Urinary bladder (tissue), 4 donors: Measurements from ENCODE around the gene CLCN1. TPM values are rescaled to one million over a fixed set of nuclear protein-coding genes. Genes with fewer than 3 reads are reported as not detected.
A peak's percentile ranks its signal among the peaks of the same experiment; 100 is the strongest.

Source experiments
- DNase-seq: peaks from one replicate; pipeline ENCODE4 v3.0.0-alpha.2; 2015; ENCODE audit errors: extremely low spot score
- H3K27ac ChIP-seq: one replicate; pipeline ENCODE4 v1.5.1; 2013; ENCODE audit warnings: low read depth, mild to moderate bottlenecking, moderate library complexity
- H3K36me3 ChIP-seq: one replicate; pipeline ENCODE4 v1.6.1; 2013; ENCODE audit warnings: mild to moderate bottlenecking, moderate library complexity; ENCODE audit not compliant: insufficient read depth
- H3K4me1 ChIP-seq: one replicate; pipeline ENCODE4 v1.6.1; 2013; ENCODE audit warnings: mild to moderate bottlenecking, moderate library complexity; ENCODE audit not compliant: insufficient read depth
- H3K4me3 ChIP-seq: one replicate; pipeline ENCODE4 v1.5.1; 2013; ENCODE audit warnings: low read depth, low read length
- WGBS: extraction: QIAGEN DNeasy Blood & Tissue Kit; methylation state at CpG from one replicate; pipeline ENCODE4 v1.1.7; 2013; 5-methylcytosine and 5-hydroxymethylcytosine counted together
- polyA plus RNA-seq: library from polyadenylated mRNA; stranded (reverse); fragments of 200-250 nt; gene quantifications from one replicate; pipeline ENCODE4 v1.2.3, GENCODE V29; 2013
- total RNA-seq: library from RNA; depleted of rRNA; stranded (reverse); fragments of >200 nt; gene quantifications from one replicate; pipeline ENCODE4 v1.2.3, GENCODE V29; 2014
- donor health status: healthy with polysubstance abuse.
- donor health status: healthy.

CLCN1 gene
- total and polyA plus RNA-seq, 2 donors, result 0.05 to 0.16 TPM

DNA sequence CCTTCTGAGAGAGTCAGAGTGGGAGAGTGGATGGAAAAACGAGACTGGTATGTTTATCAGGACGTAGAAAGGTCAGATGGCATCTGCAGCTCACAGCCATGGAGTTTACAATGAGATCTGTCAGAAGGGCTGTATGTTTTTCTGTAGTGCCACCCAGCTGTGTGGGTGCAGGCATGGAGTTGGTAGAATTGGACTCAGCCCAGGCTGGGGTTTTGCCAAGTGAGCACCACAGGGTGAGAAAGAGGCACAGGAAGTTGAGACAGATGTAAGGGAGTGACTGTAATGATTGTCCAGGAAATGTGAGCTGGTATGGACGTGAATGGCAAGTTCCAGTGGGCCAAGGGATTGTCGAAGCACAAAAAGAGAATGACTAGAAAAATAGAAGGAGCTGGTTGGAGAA is 56.2 kb downstream of the CLCN1 start:
- no peaks in the 10 kb centered on the region for H3K4me1 ChIP-seq
- H3K36me3 ChIP-seq, result no peaks in the 10 kb centered on the region
- H3K27ac ChIP-seq, result no peak overlapping the region
- 54% methylated on average over 4 of the region's 4 CpGs for WGBS
- H3K4me3 ChIP-seq, result no peak overlapping the region
- DNase-seq, result no peak

DNA sequence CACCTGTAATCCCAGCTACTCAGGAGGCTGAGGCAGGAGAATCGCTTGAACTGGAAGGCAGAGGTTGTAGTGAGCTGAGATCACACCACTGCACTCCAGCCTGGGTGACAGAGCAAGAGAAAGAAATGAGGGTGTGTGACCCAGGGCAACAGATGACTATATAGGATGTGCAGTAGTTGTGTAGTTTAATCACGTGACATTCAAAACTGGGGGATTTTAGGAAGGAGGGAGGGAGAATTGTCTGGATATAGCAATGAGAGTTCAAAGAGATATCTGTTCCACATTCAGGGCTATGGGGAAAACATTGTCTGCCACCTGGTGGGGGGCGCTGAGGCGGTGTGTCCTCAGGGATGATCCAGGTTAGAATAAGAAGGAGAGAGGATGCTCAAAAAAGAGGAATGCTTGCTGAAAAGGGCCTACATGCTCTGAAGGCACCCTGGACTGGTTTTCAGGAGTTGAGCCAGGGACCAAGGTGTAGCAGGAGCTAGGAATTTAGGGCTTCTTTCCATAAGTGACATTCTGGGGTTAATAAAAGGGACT is 57.4 kb downstream of the CLCN1 start:
- no peak for DNase-seq
- WGBS, result 89% methylated on average over 4 of the region's 4 CpGs
- no peak overlapping the region for H3K27ac ChIP-seq
- H3K4me1 ChIP-seq, result no peaks in the 10 kb centered on the region
- H3K4me3 ChIP-seq, result no peak overlapping the region
- H3K36me3 ChIP-seq, result no peaks in the 10 kb centered on the region

DNA sequence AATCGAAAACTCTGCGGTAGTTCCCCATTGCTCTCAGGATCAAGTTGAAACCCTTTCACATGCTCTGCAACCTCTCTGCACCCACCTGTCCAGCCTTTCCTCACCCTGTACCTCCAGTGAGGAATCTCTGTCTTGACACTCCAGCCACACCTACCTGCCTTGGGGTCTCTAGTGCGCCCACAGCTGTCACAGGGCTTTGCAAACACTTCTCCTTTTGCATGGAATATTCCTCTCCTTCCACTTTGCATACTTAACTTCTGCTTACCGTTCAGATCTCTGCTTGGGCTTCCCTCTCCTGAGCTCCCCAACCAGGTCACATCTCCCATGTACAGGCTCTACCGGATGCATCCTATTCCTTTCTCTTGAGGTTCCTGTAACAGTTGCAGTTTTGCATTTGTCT is 58.6 kb downstream of the CLCN1 start:
- Histone ChIP-seq H3K4me1 (peaks cover 2% of the 10 kb centered on the region), H3K4me3 (no peak overlapping the region), H3K36me3 (no peaks in the 10 kb centered on the region), H3K27ac (no peak overlapping the region)
- no peak for DNase-seq
- 85% methylated on average over 5 of the region's 5 CpGs for WGBS

DNA sequence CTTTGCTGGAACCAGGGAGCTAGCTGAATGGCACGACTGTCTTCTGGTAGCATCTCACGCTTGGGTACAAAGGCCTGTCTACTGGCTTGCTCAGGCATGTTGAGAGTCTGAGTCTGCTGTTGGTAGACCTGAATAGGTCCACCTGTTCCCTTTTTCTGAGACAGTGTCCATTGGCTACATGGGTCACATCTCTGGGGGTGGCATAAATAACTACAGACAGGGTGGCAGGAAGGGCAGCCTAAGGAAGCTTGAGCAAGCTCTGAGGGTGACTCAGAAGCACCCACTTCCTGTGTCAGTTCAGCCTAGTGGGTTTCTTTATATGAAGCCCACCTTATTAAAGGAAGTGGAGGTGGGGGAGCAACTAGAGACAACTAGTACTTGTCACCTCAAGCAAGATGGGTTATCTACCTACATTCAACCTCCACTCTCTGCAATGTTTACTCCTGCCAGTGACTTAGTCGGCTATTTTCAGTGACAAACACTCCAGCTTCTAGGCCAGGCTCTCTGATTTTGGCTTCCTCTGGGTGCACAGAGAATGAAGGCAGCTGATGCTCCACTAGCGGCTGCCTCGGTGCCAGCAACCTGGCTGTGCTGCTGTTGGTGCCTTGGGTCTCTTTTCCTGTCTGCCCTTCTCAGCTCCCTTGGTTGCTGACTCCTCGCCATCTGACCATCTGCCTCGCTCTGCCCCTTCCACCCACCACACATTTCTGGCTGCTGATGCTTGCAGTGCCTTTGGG is 59.6 kb downstream of the CLCN1 start:
- Histone ChIP-seq H3K36me3 (no peaks in the 10 kb centered on the region), H3K4me1 (peaks cover 2% of the 10 kb centered on the region), H3K27ac (no peak overlapping the region)

DNA sequence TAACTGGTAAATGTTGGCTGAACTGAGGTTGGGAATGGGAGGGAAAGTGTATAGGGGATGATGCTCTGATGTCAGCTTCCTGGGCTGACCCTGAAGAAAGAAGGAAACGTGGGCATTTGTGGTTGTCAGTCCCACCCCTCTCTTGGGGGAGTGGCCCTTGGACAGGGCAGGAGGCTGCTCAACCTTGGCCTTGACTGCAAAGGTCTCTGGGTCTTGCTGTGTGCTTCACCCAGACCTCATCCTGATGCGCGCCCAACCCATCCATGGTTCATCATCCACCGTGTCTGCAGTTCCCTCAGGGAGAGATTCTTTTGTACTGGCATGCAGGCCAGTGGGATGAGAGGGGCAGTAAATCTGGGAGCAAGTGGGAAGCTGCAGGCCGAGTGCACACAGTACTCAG is 60.5 kb downstream of the CLCN1 start:
- peak overlapping the region; percentile 49 for H3K27ac ChIP-seq
- H3K4me3 ChIP-seq, result no peak overlapping the region
- peaks cover 2% of the 10 kb centered on the region for H3K4me1 ChIP-seq
- WGBS, result 73% methylated on average over 5 of the region's 5 CpGs
- H3K36me3 ChIP-seq, result no peaks in the 10 kb centered on the region
- DNase-seq, result no peak

More for the DNA sequence above, 59.6 kb downstream of the CLCN1 start:
- no peak overlapping the region for H3K4me3 ChIP-seq
- 81% methylated on average over 7 of the region's 7 CpGs for WGBS
- DNase-seq, result no peak

DNA sequence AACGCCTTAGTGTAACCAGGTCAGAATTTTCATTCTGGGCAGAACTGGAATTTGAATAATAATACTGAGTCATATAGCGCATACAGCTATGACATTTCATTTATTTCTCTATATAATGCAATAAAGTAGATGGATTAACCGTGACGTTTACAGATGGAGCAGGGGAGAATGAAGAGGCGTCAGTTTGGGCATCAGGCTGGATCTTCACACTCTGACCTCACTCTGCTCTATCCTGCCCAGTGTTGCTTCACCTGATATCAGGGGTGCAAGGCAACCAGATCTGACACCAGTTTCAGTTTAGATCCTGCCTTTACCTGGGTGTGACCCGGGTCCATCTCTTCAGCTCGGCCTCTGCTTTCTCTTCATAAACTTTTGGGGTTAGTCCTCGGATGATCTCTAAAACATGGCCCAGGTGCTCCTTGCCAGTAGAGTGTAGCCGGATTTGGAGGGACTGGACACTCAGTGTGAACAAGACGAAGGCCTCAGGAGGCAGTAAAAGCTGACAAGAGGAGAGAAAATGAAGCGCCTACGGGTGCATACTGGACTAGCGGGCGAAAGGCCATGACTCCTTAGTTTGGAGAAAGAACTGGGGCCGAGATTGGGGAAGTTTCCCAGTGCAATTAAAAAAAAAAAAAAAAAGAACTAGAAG is 63.8 kb downstream of the CLCN1 start:
- no peak for DNase-seq
- no peak overlapping the region for H3K27ac ChIP-seq
- WGBS, result 19% methylated on average over 15 of the region's 15 CpGs
- H3K4me3 ChIP-seq, result peak overlapping the region; percentile 93
- peaks cover 2% of the 10 kb centered on the region for H3K4me1 ChIP-seq
- H3K36me3 ChIP-seq, result no peaks in the 10 kb centered on the region

DNA sequence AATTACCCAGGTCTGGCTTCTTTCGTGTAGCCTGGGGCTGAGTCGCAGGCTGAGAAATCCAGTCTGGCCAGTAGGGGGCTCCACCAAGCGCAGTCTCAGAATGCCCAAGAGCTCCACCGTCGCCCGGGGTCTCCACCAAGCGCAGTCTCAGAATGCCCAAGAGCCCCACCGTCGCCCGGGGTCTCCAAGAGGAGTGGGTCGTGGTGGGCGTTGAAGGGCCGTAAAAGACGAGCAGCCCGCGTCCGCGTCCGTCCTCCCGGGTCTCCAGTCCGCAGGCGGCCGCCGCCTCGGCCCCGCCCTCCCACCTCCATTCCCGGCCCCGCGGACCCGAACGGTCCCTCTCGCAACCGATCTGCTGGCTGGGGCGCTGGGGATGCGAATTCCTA is 64.3 kb downstream of the CLCN1 start:
- Histone ChIP-seq H3K4me1 (peaks cover 2% of the 10 kb centered on the region), H3K27ac (peak overlapping the region; percentile 94), H3K4me3 (peak overlapping the region; percentile 93), H3K36me3 (no peaks in the 10 kb centered on the region)
- DNase-seq, result peak; percentile 87
- WGBS, result under 1% methylated on average over 35 of the region's 35 CpGs

DNA sequence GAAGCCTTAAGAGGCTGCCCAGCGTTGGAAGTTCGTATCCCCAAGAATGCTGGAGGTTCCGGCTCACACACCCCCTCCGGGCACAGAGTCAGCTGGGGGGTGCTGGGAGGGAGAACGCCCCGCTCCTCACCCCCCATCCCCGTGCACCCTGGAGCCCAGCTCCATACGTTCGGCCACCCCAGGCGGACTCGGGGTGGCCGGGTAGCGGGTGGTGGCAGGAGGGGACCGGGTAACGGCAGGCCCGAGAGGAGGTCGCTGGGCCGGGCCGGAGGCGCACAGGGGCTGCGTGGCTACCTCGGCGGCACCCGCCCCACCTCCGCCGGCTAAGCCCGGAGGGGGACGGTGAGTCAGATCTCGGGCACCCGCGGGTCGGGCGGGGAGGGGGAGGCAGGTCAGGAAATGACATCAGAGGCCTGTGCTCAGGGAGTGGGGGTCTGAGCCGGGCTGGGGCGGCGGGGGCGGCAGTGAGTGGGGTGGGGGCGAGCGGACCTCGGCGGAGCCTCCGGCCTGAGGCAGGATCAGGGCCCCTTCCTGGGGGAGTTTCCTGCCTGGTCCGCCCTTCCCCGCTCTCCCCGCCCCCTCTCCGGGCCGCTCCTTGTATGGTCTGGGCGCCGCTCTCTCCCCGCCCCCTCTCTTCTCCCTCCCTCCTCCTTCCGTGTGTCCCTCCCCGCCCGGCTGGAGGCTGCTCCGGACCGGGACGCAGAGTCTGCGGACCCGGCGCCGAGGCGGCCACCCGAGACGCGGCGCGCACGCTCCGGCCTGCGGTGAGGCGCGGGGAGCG is 64.9 kb downstream of the CLCN1 start, which contains the start of gene ZYX:
ZYX (plus strand) TSS at position 700 of the 781 bp plus-strand sequence. CDS start 227 bp downstream, outside the sequence.
- Histone ChIP-seq H3K4me3 (peak within 1 kb of the TSS; percentile 93), H3K4me1 (peaks cover 2% of the 10 kb centered on the region), H3K36me3 (no peaks in the 10 kb centered on the region), H3K27ac (peak within 1 kb of the TSS; percentile 94)
- WGBS, result under 1% methylated on average over 71 of the region's 72 CpGs
- peak; percentile 87 for DNase-seq

DNA sequence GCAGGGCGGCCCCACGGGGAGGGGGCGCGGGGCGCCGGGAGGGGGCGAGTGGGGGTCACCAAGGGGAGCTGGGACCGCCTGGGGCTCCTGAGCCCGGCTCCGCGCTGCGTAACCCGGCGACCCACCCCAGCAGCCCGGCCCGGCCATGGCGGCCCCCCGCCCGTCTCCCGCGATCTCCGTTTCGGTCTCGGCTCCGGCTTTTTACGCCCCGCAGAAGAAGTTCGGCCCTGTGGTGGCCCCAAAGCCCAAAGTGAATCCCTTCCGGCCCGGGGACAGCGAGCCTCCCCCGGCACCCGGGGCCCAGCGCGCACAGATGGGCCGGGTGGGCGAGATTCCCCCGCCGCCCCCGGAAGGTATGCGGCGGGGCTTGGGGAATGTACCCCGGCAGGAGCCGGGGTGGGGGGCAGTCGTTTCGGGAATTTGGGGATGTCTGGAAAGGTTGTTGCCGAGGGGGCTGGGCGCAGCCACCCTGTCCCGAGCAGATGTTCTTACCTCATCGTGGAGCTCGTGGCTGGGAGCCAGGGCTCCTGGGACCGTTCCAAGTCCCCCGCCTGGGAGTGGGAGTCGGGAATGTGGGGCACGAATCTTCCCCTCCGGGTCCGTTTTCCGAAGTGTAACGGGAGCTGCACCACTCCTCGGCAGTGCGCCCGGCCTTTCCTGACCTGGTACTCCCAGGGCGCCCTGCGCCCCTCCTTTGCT is 65.7 kb downstream of the CLCN1 start:
- Histone ChIP-seq H3K4me1 (peaks cover 2% of the 10 kb centered on the region), H3K27ac (peak overlapping the region; percentile 94), H3K36me3 (no peaks in the 10 kb centered on the region), H3K4me3 (peak overlapping the region; percentile 93)
- DNase-seq, result peak; percentile 66
- WGBS, result 1% methylated on average over 64 of the region's 64 CpGs

DNA sequence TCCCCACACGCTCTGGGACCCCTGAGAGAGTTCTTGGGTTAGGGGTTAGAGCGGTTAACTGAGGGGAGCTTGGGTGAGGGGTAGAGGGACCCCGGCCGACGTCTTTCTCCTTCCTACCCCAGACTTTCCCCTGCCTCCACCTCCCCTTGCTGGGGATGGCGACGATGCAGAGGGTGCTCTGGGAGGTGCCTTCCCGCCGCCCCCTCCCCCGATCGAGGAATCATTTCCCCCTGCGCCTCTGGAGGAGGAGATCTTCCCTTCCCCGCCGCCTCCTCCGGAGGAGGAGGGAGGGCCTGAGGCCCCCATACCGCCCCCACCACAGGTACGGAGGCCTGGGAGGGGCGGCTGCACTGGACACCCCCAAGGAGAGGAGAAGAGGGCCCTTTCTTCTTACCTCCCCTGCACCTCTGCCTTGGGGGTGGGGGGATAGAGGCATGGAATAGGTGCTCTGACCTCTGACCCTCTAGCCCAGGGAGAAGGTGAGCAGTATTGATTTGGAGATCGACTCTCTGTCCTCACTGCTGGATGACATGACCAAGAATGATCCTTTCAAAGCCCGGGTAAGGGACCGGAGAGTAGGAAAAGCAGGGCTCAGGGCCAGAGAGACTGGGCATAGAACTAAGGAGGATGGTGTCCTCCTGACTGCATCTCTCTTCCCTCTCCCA is 66.3 kb downstream of the CLCN1 start:
- WGBS, result 12% methylated on average over 21 of the region's 21 CpGs
- H3K36me3 ChIP-seq, result no peaks in the 10 kb centered on the region
- peak overlapping the region; percentile 93 for H3K4me3 ChIP-seq
- peaks cover 2% of the 10 kb centered on the region for H3K4me1 ChIP-seq
- no peak for DNase-seq
- peak overlapping the region; percentile 94 for H3K27ac ChIP-seq

DNA sequence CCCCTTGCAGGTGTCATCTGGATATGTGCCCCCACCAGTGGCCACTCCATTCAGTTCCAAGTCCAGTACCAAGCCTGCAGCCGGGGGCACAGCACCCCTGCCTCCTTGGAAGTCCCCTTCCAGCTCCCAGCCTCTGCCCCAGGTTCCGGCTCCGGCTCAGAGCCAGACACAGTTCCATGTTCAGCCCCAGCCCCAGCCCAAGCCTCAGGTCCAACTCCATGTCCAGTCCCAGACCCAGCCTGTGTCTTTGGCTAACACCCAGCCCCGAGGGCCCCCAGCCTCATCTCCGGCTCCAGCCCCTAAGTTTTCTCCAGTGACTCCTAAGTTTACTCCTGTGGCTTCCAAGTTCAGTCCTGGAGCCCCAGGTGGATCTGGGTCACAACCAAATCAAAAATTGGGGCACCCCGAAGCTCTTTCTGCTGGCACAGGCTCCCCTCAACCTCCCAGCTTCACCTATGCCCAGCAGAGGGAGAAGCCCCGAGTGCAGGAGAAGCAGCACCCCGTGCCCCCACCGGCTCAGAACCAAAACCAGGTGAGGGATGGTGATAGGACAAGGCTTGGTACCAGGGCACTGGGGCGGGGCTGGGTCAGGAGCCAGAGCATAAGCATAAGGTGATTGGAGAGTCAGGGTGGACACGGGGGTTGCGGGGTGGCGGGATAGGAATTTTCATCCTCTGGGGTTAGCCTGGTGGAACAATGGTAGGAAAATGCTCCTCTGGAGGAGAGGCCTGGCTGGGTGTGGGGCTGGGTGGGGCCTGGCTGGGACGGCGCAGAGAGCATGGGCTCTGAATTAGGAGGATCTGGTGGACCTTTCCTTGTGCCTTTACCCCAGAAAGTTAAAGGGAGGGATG is 67.1 kb downstream of the CLCN1 start:
- no peak for DNase-seq
- WGBS, result 65% methylated on average over 15 of the region's 15 CpGs
- H3K4me3 ChIP-seq, result peak overlapping the region; percentile 93
- peaks cover 2% of the 10 kb centered on the region for H3K4me1 ChIP-seq
- no peaks in the 10 kb centered on the region for H3K36me3 ChIP-seq
- H3K27ac ChIP-seq, result peak overlapping the region; percentile 11

DNA sequence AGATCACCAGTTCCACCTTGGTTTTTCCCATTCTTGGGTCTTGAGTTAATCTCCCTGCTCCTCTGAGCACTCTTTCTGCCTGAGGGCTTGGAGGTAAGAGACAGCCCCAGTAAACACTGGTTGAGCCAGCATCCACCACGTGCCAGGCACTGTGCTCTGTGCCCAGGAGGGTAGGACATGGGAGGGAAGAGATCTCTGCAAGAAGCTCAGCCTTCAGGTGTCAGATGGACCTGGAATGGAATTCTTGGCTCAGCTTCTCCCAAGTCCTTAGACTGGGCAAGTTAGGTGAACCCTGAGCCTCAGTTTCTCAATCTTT is 67.7 kb downstream of the CLCN1 start:
- WGBS, result 38% methylated on average over 1 of the region's 1 CpG
- DNase-seq, result no peak
- peaks cover 2% of the 10 kb centered on the region for H3K4me1 ChIP-seq
- H3K4me3 ChIP-seq, result no peak overlapping the region
- H3K27ac ChIP-seq, result no peak overlapping the region
- H3K36me3 ChIP-seq, result peaks cover 3% of the 10 kb centered on the region
